Naive thymus-derived CD4-positive, alpha-beta T cell (primary cell): ENCODE measurements around the gene DDR1. TPM values are rescaled to one million over a fixed set of nuclear protein-coding genes. Genes with fewer than 3 reads are reported as not detected.

Source experiments
- ATAC-seq: fragments of 150-1000 bp; cut with Tn5 transposase; 2 replicates; pipeline ENCODE4 v1.10.0; 2021; ENCODE audit warnings: mild to moderate bottlenecking, moderate library complexity
- CTCF ChIA-PET: fragments of 350-600 bp; sonication (Branson Sonifier 250); formaldehyde crosslinking; loops from one replicate; lab custom pipeline; 2021; ENCODE audit warnings: antibody characterized with exemption; lab: Charles Lee
- POLR2A ChIA-PET: fragments of 350-600 bp; sonication (Branson Sonifier 250); formaldehyde crosslinking; loops from one replicate; lab custom pipeline; 2021; ENCODE audit warnings: antibody characterized with exemption, inconsistent platforms; lab: Charles Lee
- DNase-seq, 9 donors: peaks; one replicate each; pipeline versions ENCODE4 v3.0.0 to v3.0.0-alpha.2; 2020 to 2022; ENCODE audit warnings: mixed read lengths in 1 of 9
- H3K27ac ChIP-seq: one replicate; pipeline ENCODE4 v1.7.0; 2013; ENCODE audit warnings: mild to moderate bottlenecking, low read depth, low read length, moderate library complexity
- H3K27me3 ChIP-seq, 2 donors: one replicate each; pipeline ENCODE4 v1.7.0; 2013; ENCODE audit warnings: low read length in 2 of 2, mild to moderate bottlenecking in 2 of 2, moderate library complexity in 2 of 2; ENCODE audit not compliant: control insufficient read depth in 2 of 2, insufficient read depth in 2 of 2
- H3K36me3 ChIP-seq, 3 experiments: 1 replicate in 2 of 3; 2 replicates in 1 of 3; pipeline ENCODE4 v1.7.0; 2013; ENCODE audit warnings: low read length in 3 of 3, mild to moderate bottlenecking in 3 of 3, moderate library complexity in 1 of 3; ENCODE audit not compliant: insufficient read depth in 3 of 3, control insufficient read depth in 2 of 3
- H3K4me1 ChIP-seq, 2 donors: one replicate each; pipeline ENCODE4 v1.7.0; 2013; ENCODE audit warnings: low read length in 2 of 2, mild to moderate bottlenecking in 2 of 2, moderate library complexity in 1 of 2; ENCODE audit not compliant: control insufficient read depth in 2 of 2, insufficient read depth in 2 of 2
- H3K4me3 ChIP-seq: 2 replicates; pipeline ENCODE4 v1.7.0; 2013; ENCODE audit warnings: mild to moderate bottlenecking, low read length
- H3K9me3 ChIP-seq, 3 experiments: 1 replicate in 2 of 3; 2 replicates in 1 of 3; pipeline ENCODE4 v1.7.0; 2013; ENCODE audit warnings: low read length in 3 of 3; ENCODE audit not compliant: control insufficient read depth in 2 of 3
- H3K27ac Mint-ChIP-seq, 9 donors: one replicate each; pipeline ENCODE4 v1.8.0; 2020 to 2022; ENCODE audit warnings: mixed read lengths in 9 of 9, mild to moderate bottlenecking in 8 of 9, moderate library complexity in 5 of 9, inconsistent platforms in 2 of 9
- H3K27me3 Mint-ChIP-seq, 5 donors: one replicate each; pipeline ENCODE4 v1.8.0; 2021 to 2022; ENCODE audit warnings: mixed read lengths in 5 of 5, mild to moderate bottlenecking in 1 of 5
- H3K36me3 Mint-ChIP-seq, 5 donors: one replicate each; pipeline ENCODE4 v1.8.0; 2020 to 2022; ENCODE audit warnings: mixed read lengths in 5 of 5, mild to moderate bottlenecking in 3 of 5, inconsistent platforms in 1 of 5
- H3K4me1 Mint-ChIP-seq, 7 donors: one replicate each; pipeline ENCODE4 v1.8.0; 2020 to 2022; ENCODE audit warnings: mixed read lengths in 7 of 7, mild to moderate bottlenecking in 3 of 7, inconsistent platforms in 1 of 7
- H3K4me3 Mint-ChIP-seq, 10 donors: one replicate each; pipeline ENCODE4 v1.8.0; 2020 to 2022; ENCODE audit warnings: mild to moderate bottlenecking in 10 of 10, mixed read lengths in 10 of 10, moderate library complexity in 6 of 10, inconsistent platforms in 2 of 10
- H3K9me3 Mint-ChIP-seq, 11 donors: one replicate each; pipeline ENCODE4 v1.8.0; 2020 to 2022; ENCODE audit warnings: mixed read lengths in 11 of 11, mild to moderate bottlenecking in 4 of 11, inconsistent platforms in 1 of 11, moderate library complexity in 1 of 11
- intact Hi-C, 2 donors: fragments of 100-400 bp; cut with micrococcal nuclease; formaldehyde crosslinking; loops; one replicate each; pipeline ENCODE4 v1.15.1; 2023
- polyA plus RNA-seq, 2 donors: library from polyadenylated mRNA; unstranded; fragments of 300-500 nt; fragmentation: Illumina TruSeq; gene quantifications; one replicate each; pipeline ENCODE4 v1.2.3, GENCODE V29; 2021
- total RNA-seq, 6 experiments: library from RNA in 5 of 6; stranded (reverse) in 5 of 6; gene quantifications; 1 replicate in 5 of 6; 2 replicates in 1 of 6; pipeline ENCODE4 v1.2.3 and lab custom pipeline; 2021 to 2026

The DDR1 gene
- total and polyA plus RNA-seq, 7 experiments from 2014 or later = 1.8 to 23.8 (median 17.3) TPM

- H3K9me3 ChIP-seq = no peaks in the 10 kb centered on the region
- peaks cover under 1 to 11% of the 10 kb centered on the region in 2 donors for H3K4me1 ChIP-seq
- Mint-ChIP-seq H3K36me3 (peaks cover 2 to 31% (median 13%) of the 10 kb centered on the region in 5 donors), H3K9me3 (no peaks in the 10 kb centered on the region), H3K4me3 (no peak overlapping the region), H3K27me3 (no peaks in the 10 kb centered on the region), H3K27ac (no peak overlapping the region), H3K4me1 (peaks cover 13 to 24% (median 15%) of the 10 kb centered on the region in 7 donors)
- intact Hi-C loops = no loop called here
- H3K4me3 ChIP-seq = no peak overlapping the region
- ATAC-seq (no peak), DNase-seq (no peak)
- no peaks in the 10 kb centered on the region for H3K27me3 ChIP-seq
- H3K27ac ChIP-seq = no peak overlapping the region
- CTCF ChIA-PET = interaction anchor here (0.6 to 0.9 kb wide), 3 partner anchors 12 to 580 kb away, joined by 3 read pairs; no protein-coding TSS in a partner anchor
- POLR2A ChIA-PET = interaction anchor here (1.7 kb wide), 1 partner anchor 22 kb away, joined by 5 read pairs; no protein-coding TSS in a partner anchor
- peaks cover 0 to 48% (median 0%) of the 10 kb centered on the region in 3 experiments for H3K36me3 ChIP-seq
These were observed 6.5 kb downstream of the DDR1 start for GRCh38 chr6:30890646-30891449.

- no peak overlapping the region for H3K4me3 ChIP-seq
- peaks cover 7 to 19% (median 10%) of the 10 kb centered on the region in 7 donors for H3K4me1 Mint-ChIP-seq
- no peaks in the 10 kb centered on the region for H3K9me3 Mint-ChIP-seq
- H3K4me1 ChIP-seq = peaks cover 0 to 5% of the 10 kb centered on the region in 2 donors
- no peaks in the 10 kb centered on the region for H3K9me3 ChIP-seq
- intact Hi-C loops = no loop called here
- peaks cover 2 to 31% (median 13%) of the 10 kb centered on the region in 5 donors for H3K36me3 Mint-ChIP-seq
- peak overlapping the region in 1 of 9 donors; percentile 26 for H3K27ac Mint-ChIP-seq
- POLR2A ChIA-PET = interaction anchor here (0.6 kb wide), 2 partner anchors 105 to 559 kb away, joined by 3 to 4 read pairs; no protein-coding TSS in a partner anchor
- peaks cover 0 to 53% (median 0%) of the 10 kb centered on the region in 3 experiments for H3K36me3 ChIP-seq
- ATAC-seq (no peak), DNase-seq (no peak)
- CTCF ChIA-PET = interaction anchor here (0.9 kb wide), 1 partner anchor 13 kb away, joined by 3 read pairs; no protein-coding TSS in a partner anchor
- no peaks in the 10 kb centered on the region for H3K27me3 Mint-ChIP-seq
- no peak overlapping the region for H3K4me3 Mint-ChIP-seq
- no peak overlapping the region for H3K27ac ChIP-seq
- H3K27me3 ChIP-seq = no peaks in the 10 kb centered on the region
These were observed 7.1 kb downstream of the DDR1 start for GRCh38 chr6:30891450-30891723.

GRCh38 chr6:30891816-30892538 lies 7.7 kb downstream of the DDR1 start:
- Mint-ChIP-seq H3K9me3 (no peaks in the 10 kb centered on the region), H3K36me3 (peaks cover 2 to 35% (median 13%) of the 10 kb centered on the region in 5 donors), H3K27ac (peak overlapping the region in 1 of 9 donors; percentile 26), H3K27me3 (no peaks in the 10 kb centered on the region), H3K4me3 (no peak overlapping the region), H3K4me1 (peaks cover 1 to 13% (median 6%) of the 10 kb centered on the region in 7 donors)
- POLR2A ChIA-PET = interaction anchor here (0.6 kb wide), 2 partner anchors 105 to 560 kb away, joined by 3 to 4 read pairs; no protein-coding TSS in a partner anchor
- Histone ChIP-seq H3K27ac (no peak overlapping the region), H3K9me3 (no peaks in the 10 kb centered on the region), H3K4me1 (no peaks in the 10 kb centered on the region), H3K4me3 (no peak overlapping the region), H3K27me3 (no peaks in the 10 kb centered on the region), H3K36me3 (peaks cover 0 to 59% (median 0%) of the 10 kb centered on the region in 3 experiments)
- CTCF ChIA-PET = no interaction called here
- intact Hi-C loops = no loop called here
- no peak for DNase-seq
- ATAC-seq = no peak

- Histone ChIP-seq H3K4me1 (no peaks in the 10 kb centered on the region), H3K9me3 (no peaks in the 10 kb centered on the region), H3K27me3 (no peaks in the 10 kb centered on the region), H3K27ac (no peak overlapping the region), H3K36me3 (peaks cover 0 to 67% (median 5%) of the 10 kb centered on the region in 3 experiments), H3K4me3 (no peak overlapping the region)
- Mint-ChIP-seq H3K9me3 (no peaks in the 10 kb centered on the region), H3K27ac (peak overlapping the region in 1 of 9 donors; percentile 12), H3K36me3 (peaks cover 2 to 38% (median 13%) of the 10 kb centered on the region in 5 donors), H3K27me3 (no peaks in the 10 kb centered on the region), H3K4me3 (no peak overlapping the region), H3K4me1 (peaks cover 0 to 6% (median 4%) of the 10 kb centered on the region in 7 donors)
- intact Hi-C loops = no loop called here
- DNase-seq (no peak), ATAC-seq (no peak)
- ChIA-PET POLR2A (no interaction called here), CTCF (no interaction called here)
These were observed 8.8 kb downstream of the DDR1 start for GRCh38 chr6:30893001-30893591.

GRCh38 chr6:30893666-30894065 lies 9.3 kb downstream of the DDR1 start:
- Histone ChIP-seq H3K36me3 (peaks cover 0 to 73% (median 7%) of the 10 kb centered on the region in 3 experiments), H3K27ac (no peak overlapping the region), H3K27me3 (no peaks in the 10 kb centered on the region), H3K4me3 (no peak overlapping the region), H3K9me3 (no peaks in the 10 kb centered on the region), H3K4me1 (no peaks in the 10 kb centered on the region)
- ChIA-PET POLR2A (no interaction called here), CTCF (interaction anchor here (1.2 kb wide), 1 partner anchor 64 kb away, joined by 3 read pairs; no protein-coding TSS in a partner anchor)
- ATAC-seq = no peak
- Mint-ChIP-seq H3K4me1 (peaks cover 0 to 6% (median 4%) of the 10 kb centered on the region in 7 donors), H3K27me3 (no peaks in the 10 kb centered on the region), H3K27ac (no peak overlapping the region), H3K4me3 (no peak overlapping the region), H3K36me3 (peaks cover 6 to 44% (median 13%) of the 10 kb centered on the region in 5 donors), H3K9me3 (no peaks in the 10 kb centered on the region)
- DNase-seq = no peak
- intact Hi-C loops = no loop called here

GRCh38 chr6:30894381-30894780 lies 10.1 kb downstream of the DDR1 start:
- Mint-ChIP-seq H3K36me3 (peaks cover 7 to 46% (median 13%) of the 10 kb centered on the region in 5 donors), H3K4me3 (no peak overlapping the region), H3K27ac (no peak overlapping the region), H3K4me1 (peaks cover 0 to 6% (median 4%) of the 10 kb centered on the region in 7 donors), H3K27me3 (no peaks in the 10 kb centered on the region), H3K9me3 (no peaks in the 10 kb centered on the region)
- Histone ChIP-seq H3K9me3 (no peaks in the 10 kb centered on the region), H3K36me3 (peaks cover 0 to 80% (median 7%) of the 10 kb centered on the region in 3 experiments), H3K27ac (no peak overlapping the region), H3K4me1 (no peaks in the 10 kb centered on the region), H3K27me3 (no peaks in the 10 kb centered on the region), H3K4me3 (no peak overlapping the region)
- intact Hi-C loops = no loop called here
- ChIA-PET POLR2A (no interaction called here), CTCF (interaction anchor here (1.2 kb wide), 1 partner anchor 64 kb away, joined by 3 read pairs; no protein-coding TSS in a partner anchor)
- ATAC-seq = no peak
- no peak for DNase-seq
